Gastrocnemius medialis (tissue), 4 donors: ENCODE results near the gene PHC2. TPM values are rescaled to one million over a fixed set of nuclear protein-coding genes. Genes with fewer than 3 reads are reported as not detected.

Experiments
- ATAC-seq, 2 donors: fragments of 150-250 bp; one replicate each; pipeline ENCODE4 v1.9.1; 2016
- DNase-seq, 2 donors: peaks; one replicate each; pipeline ENCODE4 v3.0.0-alpha.2; 2019
- H3K27ac ChIP-seq, 4 donors: fragments of 200-600 bp; sonication (generic); 1 replicate in 1 of 4; 2 replicates in 3 of 4; pipeline ENCODE4 v1.5.1; 2016 to 2018; ENCODE audit warnings: mild to moderate bottlenecking in 2 of 4, moderate library complexity in 1 of 4
- H3K27me3 ChIP-seq, 3 donors: fragments of 200-600 bp; sonication (generic) in 2 of 3; 1 replicate in 1 of 3; 2 replicates in 2 of 3; pipeline versions ENCODE4 v1.5.1 to v1.6.0; 2016 to 2019; ENCODE audit warnings: mild to moderate bottlenecking in 1 of 3, moderate library complexity in 1 of 3
- H3K36me3 ChIP-seq, 2 donors: fragments of 200-600 bp; sonication (generic) in 1 of 2; one replicate each; pipeline ENCODE4 v1.5.1; 2017 to 2018
- H3K4me1 ChIP-seq, 2 donors: fragments of 200-600 bp; sonication (generic) in 1 of 2; one replicate each; pipeline ENCODE4 v1.5.1; 2016 to 2017; ENCODE audit warnings: mild to moderate bottlenecking in 2 of 2
- H3K4me3 ChIP-seq, 4 donors: fragments of 200-600 bp; sonication (generic) in 3 of 4; 1 replicate in 1 of 4; 2 replicates in 3 of 4; pipeline ENCODE4 v1.5.1; 2016 to 2019; ENCODE audit warnings: mild to moderate bottlenecking in 2 of 4
- H3K9me3 ChIP-seq, 3 donors: fragments of 200-600 bp; sonication (generic) in 2 of 3; 1 replicate in 1 of 3; 2 replicates in 2 of 3; pipeline ENCODE4 v1.5.1; 2016 to 2019
- CTCF ChIP-seq, 5 experiments: fragments of 450-650 bp in 3 of 5; fragments of 200-600 bp in 2 of 5; sonication (generic) in 2 of 5; IDR thresholded peaks in 4 of 5; conservative IDR thresholded peaks in 1 of 5; 1 replicate in 4 of 5; 2 replicates in 1 of 5; pipeline ENCODE4 v1.5.1; 2016 to 2019; ENCODE audit warnings: antibody characterized with exemption in 5 of 5, mild to moderate bottlenecking in 3 of 5, moderate library complexity in 3 of 5
- POLR2A ChIP-seq, 2 donors: fragments of 450-650 bp; IDR thresholded peaks; one replicate each; pipeline ENCODE4 v1.6.1; 2017; ENCODE audit warnings: antibody characterized with exemption in 2 of 2, mild to moderate bottlenecking in 2 of 2, moderate library complexity in 2 of 2
- in situ Hi-C, 4 donors: fragments of 200-750 bp; cut with MboI; loops; one replicate each; pipeline versions ENCODE4 v1.15.0 to v1.8.0; 2017; ENCODE audit warnings: low sequenced_read_pairs in 4 of 4
- intact Hi-C: fragments of 100-400 bp; cut with DNase I; formaldehyde crosslinking; loops from one replicate; pipeline ENCODE4 v1.15.1; 2023; ENCODE audit warnings: low total_unique reads
- total RNA-seq, 4 donors: library from RNA; depleted of rRNA; stranded (reverse); fragments of >200 nt; gene quantifications; one replicate each; pipeline versions ENCODE4 v1.1.0 to v1.2.3, GENCODE V29; 2016

The PHC2 gene
- total RNA-seq, 4 donors from 2014 or later: 318 to 516 (median 364) TPM

- in situ Hi-C loops (no loop called here), intact Hi-C loops (no loop called here)
- Histone ChIP-seq H3K36me3 (peaks cover 0 to 44% of the 10 kb centered on the region in 2 donors), H3K4me3 (no peak overlapping the region), H3K4me1 (no peaks in the 10 kb centered on the region), H3K9me3 (no peaks in the 10 kb centered on the region), H3K27ac (no peak overlapping the region), H3K27me3 (no peaks in the 10 kb centered on the region)
- DNase-seq: no peak
- no peak for ATAC-seq
- TF ChIP-seq POLR2A (IDR thresholded peaks at IDR 0.05): no peak
- TF ChIP-seq CTCF (IDR thresholded peaks at IDR 0.05 in 4 of 5, conservative IDR thresholded peaks at IDR 0.05 in 1 of 5): no peak
Observed at GRCh38 chr1:33282791-33283190, 148.1 kb downstream of the PHC2 start.

GRCh38 chr1:33281554-33282303 lies 149.2 kb downstream of the PHC2 start:
- H3K9me3 ChIP-seq: no peaks in the 10 kb centered on the region
- no peak for TF ChIP-seq CTCF (IDR thresholded peaks at IDR 0.05 in 4 of 5, conservative IDR thresholded peaks at IDR 0.05 in 1 of 5)
- no peak for TF ChIP-seq POLR2A (IDR thresholded peaks at IDR 0.05)
- in situ Hi-C loops: no loop called here

GRCh38 chr1:33280091-33280661 lies 150.7 kb downstream of the PHC2 start:
- intact Hi-C loops (no loop called here), in situ Hi-C loops (no loop called here)
- no peak for DNase-seq
- H3K4me3 ChIP-seq: no peak overlapping the region
- TF ChIP-seq POLR2A (IDR thresholded peaks at IDR 0.05) (no peak), CTCF (IDR thresholded peaks at IDR 0.05 in 4 of 5, conservative IDR thresholded peaks at IDR 0.05 in 1 of 5) (no peak)
- H3K27me3 ChIP-seq: no peaks in the 10 kb centered on the region
- ATAC-seq: no peak
- no peak overlapping the region for H3K27ac ChIP-seq
- peaks cover 0 to 57% of the 10 kb centered on the region in 2 donors for H3K36me3 ChIP-seq
- no peaks in the 10 kb centered on the region for H3K4me1 ChIP-seq
- no peaks in the 10 kb centered on the region for H3K9me3 ChIP-seq

More at GRCh38 chr1:33281554-33282303, 149.2 kb downstream of the PHC2 start:
- peaks cover 0 to 55% of the 10 kb centered on the region in 2 donors for H3K36me3 ChIP-seq
- DNase-seq (no peak), ATAC-seq (no peak)
- no peaks in the 10 kb centered on the region for H3K27me3 ChIP-seq
- no peak overlapping the region for H3K4me3 ChIP-seq
- H3K4me1 ChIP-seq: no peaks in the 10 kb centered on the region
- intact Hi-C loops: no loop called here
- H3K27ac ChIP-seq: no peak overlapping the region

- no peak for DNase-seq
- TF ChIP-seq POLR2A (IDR thresholded peaks at IDR 0.05) (no peak), CTCF (IDR thresholded peaks at IDR 0.05 in 4 of 5, conservative IDR thresholded peaks at IDR 0.05 in 1 of 5) (no peak)
- H3K4me3 ChIP-seq: no peak overlapping the region
- H3K9me3 ChIP-seq: no peaks in the 10 kb centered on the region
- no peaks in the 10 kb centered on the region for H3K27me3 ChIP-seq
- intact Hi-C loops (no loop called here), in situ Hi-C loops (no loop called here)
- no peaks in the 10 kb centered on the region for H3K4me1 ChIP-seq
- H3K36me3 ChIP-seq: peaks cover 0 to 49% of the 10 kb centered on the region in 2 donors
- ATAC-seq: no peak
- no peak overlapping the region for H3K27ac ChIP-seq
Observed at GRCh38 chr1:33277488-33278084, 153.3 kb downstream of the PHC2 start.
